H9 (cell line): Measurements from ENCODE around the gene CDH16. TPM values are rescaled to one million over a fixed set of nuclear protein-coding genes. Genes with fewer than 3 reads are reported as not detected.

Experiments
- DNase-seq: peaks from one replicate; pipeline ENCODE4 v3.0.0-alpha.2; 2017
- H2AFZ ChIP-seq: one replicate; pipeline ENCODE4 v1.6.1; 2013; ENCODE audit warnings: mild to moderate bottlenecking, low read length, control low read depth, moderate library complexity
- H2AK5ac ChIP-seq: 2 replicates; pipeline ENCODE4 v1.6.1; 2013; ENCODE audit warnings: low read length, control low read depth, mixed read lengths; ENCODE audit not compliant: insufficient read length
- H2BK120ac ChIP-seq: one replicate; pipeline ENCODE4 v1.6.1; 2013; ENCODE audit warnings: low read depth, mild to moderate bottlenecking, low read length, control low read depth, inconsistent platforms; ENCODE audit not compliant: poor library complexity, severe bottlenecking
- H2BK12ac ChIP-seq: 2 replicates; pipeline ENCODE4 v1.6.1; 2013; ENCODE audit warnings: low read length, control low read depth, mixed read lengths, low read depth; ENCODE audit not compliant: insufficient read length
- H2BK15ac ChIP-seq: 2 replicates; pipeline ENCODE4 v1.6.1; 2013; ENCODE audit warnings: low read depth, low read length, control low read depth
- H2BK20ac ChIP-seq: one replicate; pipeline ENCODE4 v1.6.1; 2013; ENCODE audit warnings: low read depth, mild to moderate bottlenecking, low read length, control low read depth, inconsistent platforms; ENCODE audit not compliant: poor library complexity, severe bottlenecking
- H2BK5ac ChIP-seq: 2 replicates; pipeline ENCODE4 v1.6.1; 2013; ENCODE audit warnings: low read length, control low read depth, mixed read lengths; ENCODE audit not compliant: insufficient read length
- H3K14ac ChIP-seq: 2 replicates; pipeline ENCODE4 v1.6.1; 2013; ENCODE audit warnings: low read length, control low read depth; ENCODE audit not compliant: insufficient read depth
- H3K18ac ChIP-seq: 2 replicates; pipeline ENCODE4 v1.6.1; 2013; ENCODE audit warnings: low read depth, mild to moderate bottlenecking, mixed read lengths, low read length, control low read depth; ENCODE audit not compliant: insufficient read length
- H3K23ac ChIP-seq: 2 replicates; pipeline ENCODE4 v1.6.1; 2013; ENCODE audit warnings: low read length, control low read depth, mixed read lengths, low read depth; ENCODE audit not compliant: insufficient read length
- H3K23me2 ChIP-seq: 2 replicates; pipeline ENCODE4 v1.6.1; 2013; ENCODE audit warnings: low read depth, mild to moderate bottlenecking, mixed read lengths, low read length, control low read depth; ENCODE audit not compliant: insufficient read length, poor library complexity, severe bottlenecking
- H3K27ac ChIP-seq: 2 replicates; pipeline ENCODE4 v1.5.1; 2013; ENCODE audit warnings: low read length, control low read depth, mixed read lengths, low read depth; ENCODE audit not compliant: insufficient read length
- H3K27me3 ChIP-seq: 2 replicates; pipeline ENCODE4 v1.6.1; 2013; ENCODE audit warnings: low read length, control low read depth, inconsistent platforms; ENCODE audit not compliant: insufficient read depth
- H3K4ac ChIP-seq: 2 replicates; pipeline ENCODE4 v1.6.1; 2013; ENCODE audit warnings: low read depth, mild to moderate bottlenecking, control low read depth, inconsistent platforms, low read length, moderate library complexity
- H3K4me1 ChIP-seq: 2 replicates; pipeline ENCODE4 v1.6.1; 2013; ENCODE audit warnings: low read length, control low read depth, inconsistent platforms; ENCODE audit not compliant: insufficient read depth
- H3K4me2 ChIP-seq: 2 replicates; pipeline ENCODE4 v1.6.1; 2013; ENCODE audit warnings: low read length, control low read depth, mixed read lengths; ENCODE audit not compliant: insufficient read length, insufficient read depth
- H3K56ac ChIP-seq: 2 replicates; pipeline ENCODE4 v1.6.1; 2013; ENCODE audit warnings: low read depth, mild to moderate bottlenecking, mixed read lengths, low read length, control low read depth; ENCODE audit not compliant: insufficient read length
- H3K79me1 ChIP-seq: 2 replicates; pipeline ENCODE4 v1.6.1; 2013; ENCODE audit warnings: low read depth, mild to moderate bottlenecking, moderate library complexity, low read length, control low read depth, inconsistent platforms; ENCODE audit not compliant: insufficient read depth, poor library complexity, severe bottlenecking
- H3K79me2 ChIP-seq: 2 replicates; pipeline ENCODE4 v1.6.1; 2013; ENCODE audit warnings: low read length, control low read depth, inconsistent platforms; ENCODE audit not compliant: insufficient read depth
- H3K9ac ChIP-seq: 2 replicates; pipeline ENCODE4 v1.6.1; 2013; ENCODE audit warnings: low read length, control low read depth, mixed read lengths; ENCODE audit not compliant: insufficient read length; ENCODE audit errors: extremely low read depth
- H3K9me3 ChIP-seq: one replicate; pipeline ENCODE4 v1.6.1; 2013; ENCODE audit warnings: low read depth, low read length, inconsistent platforms; ENCODE audit not compliant: control insufficient read depth
- H3T11ph ChIP-seq: one replicate; pipeline ENCODE4 v1.6.1; 2013; ENCODE audit warnings: mild to moderate bottlenecking, low read length, control low read depth, inconsistent platforms
- H4K20me1 ChIP-seq: one replicate; pipeline ENCODE4 v1.6.1; 2013; ENCODE audit not compliant: control insufficient read depth, insufficient read length, insufficient read depth
- H4K5ac ChIP-seq: 2 replicates; pipeline ENCODE4 v1.6.1; 2013; ENCODE audit warnings: low read depth, mild to moderate bottlenecking, mixed read lengths, low read length, control low read depth; ENCODE audit not compliant: insufficient read length
- H4K8ac ChIP-seq: replicated peaks from 2 replicates; pipeline ENCODE4 v1.6.1; 2013; ENCODE audit warnings: low read length, control low read depth, mixed read lengths, low read depth; ENCODE audit not compliant: insufficient read length
- H4K91ac ChIP-seq: 2 replicates; pipeline ENCODE4 v1.6.1; 2013; ENCODE audit warnings: low read depth, mild to moderate bottlenecking, moderate library complexity, mixed read lengths, low read length, control low read depth; ENCODE audit not compliant: insufficient read length
- H3K27ac Mint-ChIP-seq, 3 experiments: 2 replicates in 2 of 3; 3 replicates in 1 of 3; pipeline ENCODE4 v1.8.0; 2020 to 2021; ENCODE audit warnings: mixed read lengths in 3 of 3, mild to moderate bottlenecking in 1 of 3, moderate library complexity in 1 of 3
- H3K27me3 Mint-ChIP-seq: 2 replicates; pipeline ENCODE4 v1.8.0; 2021; ENCODE audit warnings: low read depth, mild to moderate bottlenecking, moderate library complexity, mixed read lengths
- H3K36me3 Mint-ChIP-seq, 3 experiments: 2 replicates in 2 of 3; 3 replicates in 1 of 3; pipeline ENCODE4 v1.8.0; 2020 to 2021; ENCODE audit warnings: low read depth in 3 of 3, mixed read lengths in 3 of 3; ENCODE audit not compliant: insufficient read depth in 1 of 3
- H3K4me1 Mint-ChIP-seq, 2 experiments: 2 replicates each; pipeline ENCODE4 v1.8.0; 2020; ENCODE audit warnings: mixed read lengths in 2 of 2
- H3K4me3 Mint-ChIP-seq, 2 experiments: 2 replicates in 1 of 2; 3 replicates in 1 of 2; pipeline ENCODE4 v1.8.0; 2020 to 2021; ENCODE audit warnings: mild to moderate bottlenecking in 2 of 2, mixed read lengths in 2 of 2, moderate library complexity in 1 of 2
- H3K9me3 Mint-ChIP-seq, 2 experiments: 2 replicates in 1 of 2; 3 replicates in 1 of 2; pipeline ENCODE4 v1.8.0; 2020; ENCODE audit warnings: mild to moderate bottlenecking in 2 of 2, mixed read lengths in 2 of 2, moderate library complexity in 1 of 2
- WGBS: extraction: QIAGEN DNeasy Blood & Tissue Kit; methylation state at CpG from one replicate; pipeline ENCODE4 v1.1.7; 2013; ENCODE audit warnings: missing lambda C conversion rate, low lambda C conversion rate, mixed read lengths; ENCODE audit not compliant: insufficient read length; ENCODE audit errors: extremely low coverage; 5-methylcytosine and 5-hydroxymethylcytosine counted together
- total RNA-seq: library from RNA; stranded (reverse); gene quantifications from 2 replicates; pipeline ENCODE4 v1.2.1, GENCODE V29; 2021
- TF ChIP-seq, protein P1 (sequence below): fragments of 200-600 bp; sonication (generic); conservative IDR thresholded peaks from 3 replicates; pipeline ENCODE4 v1.8.0; 2021; ENCODE audit warnings: antibody characterized with exemption, mild to moderate bottlenecking

CDH16 gene
- total RNA-seq, 1 experiment from 2014 or later = not detected

DNA sequence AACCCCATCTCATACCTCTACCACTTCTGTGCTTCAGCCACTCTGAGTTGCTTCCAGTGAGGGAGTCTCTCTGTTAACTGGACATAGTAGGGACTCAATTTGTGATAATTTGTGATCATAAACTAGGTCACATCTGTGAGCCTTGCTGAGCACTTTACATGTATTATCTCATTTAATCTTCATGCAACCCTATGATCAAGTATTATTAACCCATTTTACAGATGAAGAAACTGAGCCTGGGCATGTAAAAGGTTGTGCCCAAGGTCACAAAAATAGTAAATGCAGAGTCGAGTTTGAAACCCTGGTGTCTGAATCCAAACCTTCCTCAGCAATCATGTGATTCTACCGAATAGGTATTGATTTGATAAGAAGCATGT is 19.8 kb downstream of the CDH16 start:
- no peaks in the 10 kb centered on the region for H3K79me1 ChIP-seq
- peaks cover 7% of the 10 kb centered on the region for H3K27me3 Mint-ChIP-seq
- no peaks in the 10 kb centered on the region for H3K36me3 Mint-ChIP-seq
- peaks cover 12 to 15% of the 10 kb centered on the region in 2 experiments for H3K4me1 Mint-ChIP-seq
- no peak overlapping the region for H3K4me3 Mint-ChIP-seq
- peaks cover 4% of the 10 kb centered on the region for H4K20me1 ChIP-seq
- no peak overlapping the region for H4K91ac ChIP-seq
- H3K27ac ChIP-seq = no peak overlapping the region
- no peaks in the 10 kb centered on the region for H3K9me3 Mint-ChIP-seq
- no peak overlapping the region for H2AFZ ChIP-seq
- no peaks in the 10 kb centered on the region for H3K27me3 ChIP-seq
- no peak overlapping the region for H3K4me2 ChIP-seq
- H3K4ac ChIP-seq = no peak overlapping the region
- no peaks in the 10 kb centered on the region for H3K4me1 ChIP-seq
- TF ChIP-seq, protein P1, sequence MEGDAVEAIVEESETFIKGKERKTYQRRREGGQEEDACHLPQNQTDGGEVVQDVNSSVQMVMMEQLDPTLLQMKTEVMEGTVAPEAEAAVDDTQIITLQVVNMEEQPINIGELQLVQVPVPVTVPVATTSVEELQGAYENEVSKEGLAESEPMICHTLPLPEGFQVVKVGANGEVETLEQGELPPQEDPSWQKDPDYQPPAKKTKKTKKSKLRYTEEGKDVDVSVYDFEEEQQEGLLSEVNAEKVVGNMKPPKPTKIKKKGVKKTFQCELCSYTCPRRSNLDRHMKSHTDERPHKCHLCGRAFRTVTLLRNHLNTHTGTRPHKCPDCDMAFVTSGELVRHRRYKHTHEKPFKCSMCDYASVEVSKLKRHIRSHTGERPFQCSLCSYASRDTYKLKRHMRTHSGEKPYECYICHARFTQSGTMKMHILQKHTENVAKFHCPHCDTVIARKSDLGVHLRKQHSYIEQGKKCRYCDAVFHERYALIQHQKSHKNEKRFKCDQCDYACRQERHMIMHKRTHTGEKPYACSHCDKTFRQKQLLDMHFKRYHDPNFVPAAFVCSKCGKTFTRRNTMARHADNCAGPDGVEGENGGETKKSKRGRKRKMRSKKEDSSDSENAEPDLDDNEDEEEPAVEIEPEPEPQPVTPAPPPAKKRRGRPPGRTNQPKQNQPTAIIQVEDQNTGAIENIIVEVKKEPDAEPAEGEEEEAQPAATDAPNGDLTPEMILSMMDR = no peak
- H3T11ph ChIP-seq = no peak overlapping the region
- H4K8ac ChIP-seq = no peak overlapping the region
- no CpG with 5 or more reads among the region's 2 CpGs for WGBS
- H2BK120ac ChIP-seq = no peak overlapping the region
- H4K5ac ChIP-seq = no peak overlapping the region
- no peaks in the 10 kb centered on the region for H3K79me2 ChIP-seq
- H3K9ac ChIP-seq = no peak overlapping the region
- H3K27ac Mint-ChIP-seq = no peak overlapping the region; a peak in 1 of 7 replicates
- no peak for DNase-seq
- no peak overlapping the region for H2BK15ac ChIP-seq
- no peaks in the 10 kb centered on the region for H3K23me2 ChIP-seq
- no peak overlapping the region for H2AK5ac ChIP-seq
- H3K14ac ChIP-seq = no peak overlapping the region
- H3K18ac ChIP-seq = no peak overlapping the region
- H2BK20ac ChIP-seq = no peak overlapping the region
- H3K56ac ChIP-seq = no peak overlapping the region
- no peak overlapping the region for H3K23ac ChIP-seq
- H2BK12ac ChIP-seq = no peak overlapping the region
- H3K9me3 ChIP-seq = no peaks in the 10 kb centered on the region
- H2BK5ac ChIP-seq = no peak overlapping the region
